ENCODE measurements around the gene PPP1R18. TPM values are rescaled to one million over a fixed set of nuclear protein-coding genes. Genes with fewer than 3 reads are reported as not detected.

Gene PPP1R18
- total and polyA plus RNA-seq, 9 of the 15 experiments (the other 6 are each of a cell fraction or from before 2014, with no cell fraction given): 12.0 to 99.2 (median 42.6) TPM

GRCh38 chr6:30647242-30648116, 39.0 kb downstream of the PPP1R18 start (continued):
- TF ChIP-seq MBD2 (IDR thresholded peaks at IDR 0.05; ENCODE audit: borderline replicate concordance, low read depth) (no peak), SMAD1 (IDR thresholded peaks at IDR 0.05; ENCODE audit: low read depth, low read length, partially characterized antibody) (peak; percentile 6), ZNF146 (CRISPR knock-in tag; IDR thresholded peaks at IDR 0.05; ENCODE audit: unreplicated experiment) (no peak), EP300 (IDR thresholded peaks at IDR 0.05; ENCODE audit: low read length) (no peak), FIP1L1 (IDR thresholded peaks at IDR 0.05; ENCODE audit: low read depth, low read length, poor library complexity, severe bottlenecking) (peak; percentile 91), SIRT6 (IDR thresholded peaks at IDR 0.05; ENCODE audit: low read depth, low read length) (no peak), KAT7 (CRISPR knock-in tag; IDR thresholded peaks at IDR 0.05; ENCODE audit: borderline replicate concordance) (0 out of 2 replicates have a peak, but pooled peaks have one; percentile 4), ZBTB7A (IDR thresholded peaks at IDR 0.05; ENCODE audit: borderline replicate concordance, control insufficient read depth, low read depth, low read length) (peak; percentile 97), MEF2A (IDR thresholded peaks at IDR 0.05; ENCODE audit: control insufficient read depth, low read depth, low read length) (no peak), HSF4 (CRISPR knock-in tag; IDR thresholded peaks at IDR 0.05; ENCODE audit: borderline replicate concordance) (no peak), ETS2 (tag; IDR thresholded peaks at IDR 0.05; ENCODE audit: borderline replicate concordance, poor library complexity, severe bottlenecking) (no peak), THRA (IDR thresholded peaks at IDR 0.05) (no peak), HNRNPK (IDR thresholded peaks at IDR 0.05; ENCODE audit: low read depth, low read length, poor library complexity, severe bottlenecking) (peak; percentile 77), CBFB (CRISPR knock-in tag; IDR thresholded peaks at IDR 0.05) (peak; percentile 79; the same call in 1 of the 2 replicates), PHF20 (IDR thresholded peaks at IDR 0.05; ENCODE audit: partially characterized antibody) (peak; percentile 9), KDM4B (IDR thresholded peaks at IDR 0.05; ENCODE audit: borderline replicate concordance in 2 of 2, low read depth in 1 of 2) (peak in 1 of 2 experiments; percentile 42; a peak in 1 of 4 replicates), ZNF277 (CRISPR knock-in tag; IDR thresholded peaks at IDR 0.05; ENCODE audit: borderline replicate concordance) (no peak), SMARCE1 (IDR thresholded peaks at IDR 0.05) (no peak), FOXK2 (conservative IDR thresholded peaks at IDR 0.05 in 1 of 2, IDR thresholded peaks at IDR 0.05 in 1 of 2; ENCODE audit: low read depth in 2 of 2) (peak in 1 of 2 experiments; percentile 24; a peak in 1 of 4 replicates), XRCC5 (IDR thresholded peaks at IDR 0.05; ENCODE audit: low read depth, low read length) (no peak), GTF3C2 (IDR thresholded peaks at IDR 0.05; ENCODE audit: borderline replicate concordance, extremely low read depth, insufficient read length) (no peak), MCM7 (IDR thresholded peaks at IDR 0.05) (no peak)
